Measurements from ENCODE around the gene WIF1. TPM values are rescaled to one million over a fixed set of nuclear protein-coding genes. Genes with fewer than 3 reads are reported as not detected.

WIF1 gene
- total RNA-seq, 1 donor from 2014 or later = not detected

DNA sequence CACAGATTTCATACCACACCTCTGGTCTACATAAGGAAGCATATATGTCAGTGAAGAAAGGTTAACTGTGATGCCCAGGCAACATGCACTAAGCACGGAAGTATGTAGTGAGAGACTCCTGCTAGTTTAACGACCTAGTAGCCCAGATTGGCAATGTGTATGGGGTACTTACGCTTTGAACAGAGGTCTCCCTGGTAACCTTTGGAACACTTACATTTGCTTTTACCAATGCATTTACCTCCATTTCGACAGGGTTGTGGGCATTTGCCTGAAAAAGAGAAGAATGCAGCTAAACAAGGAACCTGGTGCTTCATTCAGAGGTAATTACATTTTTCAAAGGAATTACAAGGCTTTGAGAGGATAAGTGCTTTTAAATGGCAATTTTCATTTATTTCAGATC, 65.2 kb downstream of the WIF1 start:
- Mint-ChIP-seq H3K27ac (ENCODE audit: unreplicated experiment) (no peak overlapping the region), H3K36me3 (ENCODE audit: unreplicated experiment) (no peaks in the 10 kb centered on the region), H3K27me3 (ENCODE audit: unreplicated experiment) (peaks cover 2% of the 10 kb centered on the region), H3K4me3 (ENCODE audit: unreplicated experiment) (no peak overlapping the region), H3K9me3 (ENCODE audit: unreplicated experiment) (no peaks in the 10 kb centered on the region), H3K4me1 (ENCODE audit: low read depth, unreplicated experiment) (peaks cover 5% of the 10 kb centered on the region)
- DNase-seq = no peak
- TF ChIP-seq CTCF (IDR thresholded peaks at IDR 0.05; ENCODE audit: partially characterized antibody, unreplicated experiment) = no peak

GRCh38 chr12:65051218-65051617, 69.9 kb downstream of the WIF1 start:
- Mint-ChIP-seq H3K4me1 (ENCODE audit: low read depth, unreplicated experiment) (peaks cover 16% of the 10 kb centered on the region), H3K36me3 (ENCODE audit: unreplicated experiment) (no peaks in the 10 kb centered on the region), H3K4me3 (ENCODE audit: unreplicated experiment) (no peak overlapping the region), H3K27ac (ENCODE audit: unreplicated experiment) (no peak overlapping the region), H3K27me3 (ENCODE audit: unreplicated experiment) (peaks cover 2% of the 10 kb centered on the region), H3K9me3 (ENCODE audit: unreplicated experiment) (no peaks in the 10 kb centered on the region)
- no peak for DNase-seq
- no peak for TF ChIP-seq CTCF (IDR thresholded peaks at IDR 0.05; ENCODE audit: partially characterized antibody, unreplicated experiment)

DNA sequence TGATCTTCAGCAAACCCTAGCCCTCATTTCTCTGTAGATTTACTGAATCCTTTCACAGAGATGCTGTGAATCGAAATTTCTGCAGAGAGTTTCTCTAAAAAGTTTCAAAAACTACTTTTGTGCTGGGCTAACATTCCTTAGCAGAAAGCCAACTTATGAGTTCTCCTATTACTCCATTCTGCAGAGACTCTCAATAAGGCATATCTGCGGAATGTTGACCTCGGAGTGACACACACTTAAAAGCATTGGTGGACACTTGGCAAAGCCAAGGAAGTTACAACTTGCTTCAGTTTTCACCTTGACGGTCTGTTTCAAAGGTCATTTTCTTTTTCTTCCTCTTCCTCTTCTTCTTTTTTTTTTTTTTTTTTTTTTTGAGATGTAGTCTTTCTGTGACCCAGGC, 75.8 kb downstream of the WIF1 start:
- no peak for DNase-seq
- Mint-ChIP-seq H3K27me3 (ENCODE audit: unreplicated experiment) (no peaks in the 10 kb centered on the region), H3K27ac (ENCODE audit: unreplicated experiment) (no peak overlapping the region), H3K4me1 (ENCODE audit: low read depth, unreplicated experiment) (peaks cover 8% of the 10 kb centered on the region), H3K9me3 (ENCODE audit: unreplicated experiment) (no peaks in the 10 kb centered on the region), H3K36me3 (ENCODE audit: unreplicated experiment) (no peaks in the 10 kb centered on the region), H3K4me3 (ENCODE audit: unreplicated experiment) (no peak overlapping the region)
- TF ChIP-seq CTCF (IDR thresholded peaks at IDR 0.05; ENCODE audit: partially characterized antibody, unreplicated experiment) = no peak

DNA sequence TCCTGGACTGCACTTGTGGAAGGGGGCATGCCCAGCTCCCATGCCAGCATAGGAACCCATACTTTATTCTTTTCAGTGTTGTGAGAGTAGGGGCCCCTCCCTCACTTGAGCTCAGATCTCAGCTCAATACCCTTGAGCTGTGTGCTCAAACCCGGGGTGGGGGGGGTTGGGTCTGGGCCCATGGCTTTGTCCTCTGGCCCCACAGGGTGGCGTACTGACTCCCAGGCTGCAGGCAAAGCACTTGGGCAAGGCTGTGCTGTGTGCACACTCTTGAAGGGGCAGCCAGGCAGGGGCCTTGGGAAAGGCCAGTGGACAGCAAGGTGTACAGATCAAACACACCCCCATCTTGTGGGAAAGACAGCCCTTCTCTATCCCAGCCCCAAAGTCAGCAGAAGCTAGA, 81.8 kb downstream of the WIF1 start:
- Mint-ChIP-seq H3K4me1 (ENCODE audit: low read depth, unreplicated experiment) (no peaks in the 10 kb centered on the region), H3K27me3 (ENCODE audit: unreplicated experiment) (peaks cover 3% of the 10 kb centered on the region), H3K27ac (ENCODE audit: unreplicated experiment) (no peak overlapping the region), H3K9me3 (ENCODE audit: unreplicated experiment) (peaks cover 2% of the 10 kb centered on the region), H3K4me3 (ENCODE audit: unreplicated experiment) (no peak overlapping the region), H3K36me3 (ENCODE audit: unreplicated experiment) (no peaks in the 10 kb centered on the region)
- no peak for TF ChIP-seq CTCF (IDR thresholded peaks at IDR 0.05; ENCODE audit: partially characterized antibody, unreplicated experiment)
- no peak for DNase-seq

GRCh38 chr12:65025136-65025535, 96.0 kb downstream of the WIF1 start:
- Mint-ChIP-seq H3K4me1 (ENCODE audit: low read depth, unreplicated experiment) (no peaks in the 10 kb centered on the region), H3K4me3 (ENCODE audit: unreplicated experiment) (no peak overlapping the region), H3K9me3 (ENCODE audit: unreplicated experiment) (no peaks in the 10 kb centered on the region), H3K27ac (ENCODE audit: unreplicated experiment) (no peak overlapping the region), H3K36me3 (ENCODE audit: unreplicated experiment) (no peaks in the 10 kb centered on the region), H3K27me3 (ENCODE audit: unreplicated experiment) (no peaks in the 10 kb centered on the region)
- no peak for TF ChIP-seq CTCF (IDR thresholded peaks at IDR 0.05; ENCODE audit: partially characterized antibody, unreplicated experiment)
- no peak for DNase-seq

Measured in glutamatergic neuron (in vitro differentiated cells).